Endothelial cell (in vitro differentiated cells): ENCODE measurements around the gene SMIM23. TPM values are rescaled to one million over a fixed set of nuclear protein-coding genes. Genes with fewer than 3 reads are reported as not detected.

Source experiments
- DNase-seq: peaks from one replicate; pipeline ENCODE4 v3.0.0; 2021; ENCODE audit warnings: low spot score
- H3K27ac Mint-ChIP-seq: one replicate; pipeline ENCODE4 v1.8.0; 2021; ENCODE audit warnings: mixed read lengths, inconsistent platforms; ENCODE audit not compliant: unreplicated experiment
- H3K27me3 Mint-ChIP-seq: one replicate; pipeline ENCODE4 v1.8.0; 2021; ENCODE audit warnings: mild to moderate bottlenecking, moderate library complexity, mixed read lengths, inconsistent platforms; ENCODE audit not compliant: unreplicated experiment
- H3K36me3 Mint-ChIP-seq: one replicate; pipeline ENCODE4 v1.8.0; 2021; ENCODE audit warnings: mild to moderate bottlenecking, low read depth, mixed read lengths, inconsistent platforms; ENCODE audit not compliant: unreplicated experiment
- H3K4me1 Mint-ChIP-seq: one replicate; pipeline ENCODE4 v1.8.0; 2021; ENCODE audit warnings: mild to moderate bottlenecking, mixed read lengths, inconsistent platforms; ENCODE audit not compliant: unreplicated experiment
- H3K4me3 Mint-ChIP-seq: one replicate; pipeline ENCODE4 v1.8.0; 2021; ENCODE audit warnings: mild to moderate bottlenecking, mixed read lengths, inconsistent platforms; ENCODE audit not compliant: unreplicated experiment
- H3K9me3 Mint-ChIP-seq: one replicate; pipeline ENCODE4 v1.8.0; 2021; ENCODE audit warnings: mixed read lengths, inconsistent platforms; ENCODE audit not compliant: unreplicated experiment
- CTCF ChIP-seq: fragments of 200-600 bp; sonication (generic); IDR thresholded peaks from one replicate; pipeline ENCODE4 v1.5.0; 2021; ENCODE audit warnings: antibody characterized with exemption; ENCODE audit not compliant: unreplicated experiment
- total RNA-seq: library from RNA; stranded (reverse); fragmentation: NEBNext Ultra II Directional; extraction: Animal tissue kit (Norgen Biotek cat#: 25700); gene quantifications from one replicate; pipeline ENCODE4 v1.2.1, GENCODE V29; 2021; ENCODE audit not compliant: unreplicated experiment

Gene SMIM23
- total RNA-seq, 1 donor from 2014 or later, result not detected

GRCh38 chr5:171823269-171823668 is 37.7 kb downstream of the SMIM23 start:
- Mint-ChIP-seq H3K27ac (no peak overlapping the region), H3K36me3 (no peaks in the 10 kb centered on the region), H3K27me3 (peaks cover 2% of the 10 kb centered on the region), H3K4me1 (no peaks in the 10 kb centered on the region), H3K4me3 (no peak overlapping the region), H3K9me3 (no peaks in the 10 kb centered on the region)
- TF ChIP-seq CTCF, result no peak
- DNase-seq, result no peak

- H3K27ac Mint-ChIP-seq, result no peak overlapping the region
- H3K36me3 Mint-ChIP-seq, result no peaks in the 10 kb centered on the region
- H3K4me1 Mint-ChIP-seq, result no peaks in the 10 kb centered on the region
- H3K9me3 Mint-ChIP-seq, result no peaks in the 10 kb centered on the region
- no peak for DNase-seq
- H3K4me3 Mint-ChIP-seq, result no peak overlapping the region
- H3K27me3 Mint-ChIP-seq, result peaks cover 2% of the 10 kb centered on the region
- no peak for TF ChIP-seq CTCF
These were observed 39.4 kb downstream of the SMIM23 start for GRCh38 chr5:171825051-171825450.

GRCh38 chr5:171826132-171826531 is 40.5 kb downstream of the SMIM23 start:
- Mint-ChIP-seq H3K9me3 (peaks cover under 1% of the 10 kb centered on the region), H3K4me1 (no peaks in the 10 kb centered on the region), H3K36me3 (peaks cover 2% of the 10 kb centered on the region), H3K27ac (no peak overlapping the region), H3K27me3 (peaks cover 2% of the 10 kb centered on the region), H3K4me3 (no peak overlapping the region)
- TF ChIP-seq CTCF, result no peak
- DNase-seq, result no peak

GRCh38 chr5:171827162-171827561 is 41.5 kb downstream of the SMIM23 start:
- Mint-ChIP-seq H3K27ac (no peak overlapping the region), H3K4me1 (no peaks in the 10 kb centered on the region), H3K36me3 (peaks cover 12% of the 10 kb centered on the region), H3K9me3 (peaks cover 7% of the 10 kb centered on the region), H3K4me3 (no peak overlapping the region), H3K27me3 (peaks cover 3% of the 10 kb centered on the region)
- DNase-seq, result no peak
- TF ChIP-seq CTCF, result no peak

GRCh38 chr5:171830686-171831085 is 45.1 kb downstream of the SMIM23 start:
- Mint-ChIP-seq H3K4me3 (no peak overlapping the region), H3K27ac (no peak overlapping the region), H3K4me1 (no peaks in the 10 kb centered on the region), H3K27me3 (peaks cover 2% of the 10 kb centered on the region), H3K9me3 (peaks cover 7% of the 10 kb centered on the region), H3K36me3 (peaks cover 25% of the 10 kb centered on the region)
- no peak for DNase-seq
- TF ChIP-seq CTCF, result no peak
